ENCODE data around the gene ASF1A. TPM values are rescaled to one million over a fixed set of nuclear protein-coding genes. Genes with fewer than 3 reads are reported as not detected.
A peak's percentile ranks its signal among the peaks of the same experiment; 100 is the strongest.

ASF1A gene
- total and polyA plus RNA-seq, 7 experiments from 2014 or later, result 16.5 to 63.9 (median 48.5) TPM

DNA sequence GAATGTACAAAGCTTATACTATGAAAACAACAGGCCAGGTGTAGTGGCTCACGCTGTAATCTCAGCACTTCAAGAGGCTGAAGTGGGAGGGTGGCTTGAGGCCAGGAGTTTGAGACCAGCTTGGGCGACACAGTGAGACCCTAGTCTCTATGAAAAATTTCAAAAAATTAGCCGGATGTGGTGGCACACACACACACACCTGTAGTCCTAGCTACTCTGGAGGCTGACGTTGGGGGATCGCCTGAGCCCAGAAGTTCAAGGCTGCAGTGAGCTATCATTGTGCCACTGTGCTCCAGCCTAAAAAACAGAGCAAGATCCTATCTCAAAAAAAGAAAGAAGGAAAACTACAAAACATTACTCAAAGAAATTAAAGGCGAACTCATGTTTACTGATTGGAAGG lies 7.3 kb upstream of the ASF1A start:
- peak overlapping the region in 7 of 9 donors; percentile 16 to 99 (median 75) for H3K27ac Mint-ChIP-seq
- H3K27me3 Mint-ChIP-seq, result no peaks in the 10 kb centered on the region
- H3K36me3 ChIP-seq (ENCODE audit: control insufficient read depth in 2 of 3, insufficient read depth in 3 of 3, low read length in 3 of 3), result no peaks in the 10 kb centered on the region
- H3K4me3 Mint-ChIP-seq, result peak overlapping the region in 3 of 10 donors; percentile 15 to 55 (median 51)
- intact Hi-C loops (cut with micrococcal nuclease), result no loop called here
- ChIA-PET CTCF (no interaction called here), POLR2A (interaction anchor here (0.9 kb wide), 1 partner anchor 22 kb away, joined by 4 read pairs; no protein-coding TSS in a partner anchor)
- no peak overlapping the region for H3K4me3 ChIP-seq (ENCODE audit: low read length)
- no peaks in the 10 kb centered on the region for H3K9me3 ChIP-seq (ENCODE audit: control insufficient read depth in 2 of 3, low read length in 3 of 3)
- ATAC-seq (no peak), DNase-seq (no peak)
- peaks cover 45 to 54% of the 10 kb centered on the region in 2 donors for H3K4me1 ChIP-seq (ENCODE audit: control insufficient read depth in 2 of 2, insufficient read depth in 2 of 2, low read length in 2 of 2)
- peaks cover 41 to 97% (median 93%) of the 10 kb centered on the region in 7 donors for H3K4me1 Mint-ChIP-seq
- H3K9me3 Mint-ChIP-seq, result peaks cover 0 to 10% (median 0%) of the 10 kb centered on the region in 11 donors
- no peak overlapping the region for H3K27ac ChIP-seq (ENCODE audit: low read depth, low read length)
- H3K27me3 ChIP-seq (ENCODE audit: control insufficient read depth in 2 of 2, insufficient read depth in 2 of 2, low read length in 2 of 2), result no peaks in the 10 kb centered on the region
- H3K36me3 Mint-ChIP-seq, result peaks cover 0 to 29% (median 18%) of the 10 kb centered on the region in 5 donors

DNA sequence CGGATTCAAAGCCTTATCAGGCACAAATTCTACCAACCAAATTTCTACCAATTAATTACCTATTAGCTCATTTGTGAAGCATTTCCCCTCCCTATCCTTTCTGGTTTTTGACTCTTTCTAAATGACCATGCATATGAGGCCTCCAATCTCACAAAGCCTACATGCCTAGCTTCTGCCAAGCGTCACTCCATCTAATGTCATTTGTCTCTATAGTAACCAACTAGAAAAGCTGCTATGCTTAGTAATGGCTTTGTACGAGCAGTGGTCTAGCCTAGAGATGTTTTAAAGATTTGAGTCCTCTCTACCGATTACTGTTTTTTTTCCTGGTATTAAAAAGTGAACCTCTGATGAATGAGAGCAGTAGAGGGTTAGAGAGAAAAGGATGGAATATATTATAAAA lies 4.8 kb upstream of the ASF1A start:
- no peak overlapping the region for H3K27ac ChIP-seq (ENCODE audit: low read depth, low read length)
- peak overlapping the region in 1 of 10 donors; percentile 30 for H3K4me3 Mint-ChIP-seq
- no peaks in the 10 kb centered on the region for H3K27me3 ChIP-seq (ENCODE audit: control insufficient read depth in 2 of 2, insufficient read depth in 2 of 2, low read length in 2 of 2)
- ChIA-PET POLR2A (interaction anchor here (1.1 to 1.8 kb wide), 3 partner anchors 24 to 323 kb away, joined by 4 to 7 read pairs (median 4); no protein-coding TSS in a partner anchor), CTCF (interaction anchor here (0.7 to 1.1 kb wide), 2 partner anchors 37 to 179 kb away, joined by 3 read pairs; no protein-coding TSS in a partner anchor)
- H3K27ac Mint-ChIP-seq, result peak overlapping the region in 8 of 9 donors; percentile 66 to 99 (median 78)
- H3K36me3 Mint-ChIP-seq, result peaks cover 0 to 22% (median 14%) of the 10 kb centered on the region in 5 donors
- intact Hi-C loops (cut with micrococcal nuclease), result no loop called here
- H3K9me3 ChIP-seq (ENCODE audit: control insufficient read depth in 2 of 3, low read length in 3 of 3), result no peaks in the 10 kb centered on the region
- DNase-seq (no peak), ATAC-seq (no peak)
- H3K4me1 ChIP-seq (ENCODE audit: control insufficient read depth in 2 of 2, insufficient read depth in 2 of 2, low read length in 2 of 2), result peaks cover 47 to 55% of the 10 kb centered on the region in 2 donors
- peaks cover 0 to 2% (median 0%) of the 10 kb centered on the region in 3 experiments for H3K36me3 ChIP-seq (ENCODE audit: control insufficient read depth in 2 of 3, insufficient read depth in 3 of 3, low read length in 3 of 3)
- H3K9me3 Mint-ChIP-seq, result peaks cover 0 to 9% (median 0%) of the 10 kb centered on the region in 11 donors
- peaks cover 39 to 88% (median 84%) of the 10 kb centered on the region in 7 donors for H3K4me1 Mint-ChIP-seq
- peaks cover 0 to 2% (median 0%) of the 10 kb centered on the region in 5 donors for H3K27me3 Mint-ChIP-seq
- no peak overlapping the region for H3K4me3 ChIP-seq (ENCODE audit: low read length)

DNA sequence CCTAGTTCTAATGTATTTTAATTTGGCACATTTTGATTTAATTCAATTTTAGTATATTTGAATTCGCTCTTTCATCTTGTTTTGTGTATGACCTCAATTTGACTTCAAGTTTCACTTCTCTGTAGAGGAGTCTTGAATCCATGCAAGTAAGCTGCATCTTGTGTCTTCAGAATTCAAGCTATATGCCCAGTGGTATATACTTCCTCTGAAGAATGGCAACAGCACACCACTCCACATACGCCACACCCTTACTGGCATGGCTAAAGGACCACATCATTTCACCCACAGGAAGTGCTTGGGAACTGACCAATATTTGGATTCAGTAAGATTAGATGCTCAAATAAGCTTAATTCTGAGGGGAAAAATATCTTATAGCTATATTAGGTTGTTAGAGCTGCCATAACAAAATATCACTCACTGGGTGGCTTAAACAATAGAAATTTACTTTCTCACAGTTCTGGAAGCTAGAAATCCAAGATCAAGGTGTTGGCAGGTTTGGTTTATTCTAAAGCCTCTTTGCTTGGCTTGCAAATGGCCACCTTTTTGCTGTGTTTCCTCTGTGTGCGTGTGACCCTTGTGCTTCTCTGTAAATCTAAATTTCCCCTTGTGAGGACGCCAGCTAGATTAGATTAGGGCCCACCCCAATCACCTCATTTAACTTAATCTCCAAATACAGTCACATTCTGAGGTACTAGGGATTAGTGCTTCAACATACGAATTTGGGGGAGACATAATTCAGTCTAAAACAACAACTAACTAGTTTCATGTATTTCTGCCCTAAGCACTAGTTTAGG lies 2.8 kb upstream of the ASF1A start:
- H3K4me3 ChIP-seq (ENCODE audit: low read length), result peak overlapping the region; percentile 54
- intact Hi-C loops (cut with micrococcal nuclease), result loop anchor here (1.0 to 10.0 kb wide), 6 partner anchors 10 to 1409 kb away; partner anchors contain the start of gene DCBLD1 (in 1 of the 2)
- H3K27ac Mint-ChIP-seq, result peak overlapping the region; percentile 96 to 99 (median 99)

DNA sequence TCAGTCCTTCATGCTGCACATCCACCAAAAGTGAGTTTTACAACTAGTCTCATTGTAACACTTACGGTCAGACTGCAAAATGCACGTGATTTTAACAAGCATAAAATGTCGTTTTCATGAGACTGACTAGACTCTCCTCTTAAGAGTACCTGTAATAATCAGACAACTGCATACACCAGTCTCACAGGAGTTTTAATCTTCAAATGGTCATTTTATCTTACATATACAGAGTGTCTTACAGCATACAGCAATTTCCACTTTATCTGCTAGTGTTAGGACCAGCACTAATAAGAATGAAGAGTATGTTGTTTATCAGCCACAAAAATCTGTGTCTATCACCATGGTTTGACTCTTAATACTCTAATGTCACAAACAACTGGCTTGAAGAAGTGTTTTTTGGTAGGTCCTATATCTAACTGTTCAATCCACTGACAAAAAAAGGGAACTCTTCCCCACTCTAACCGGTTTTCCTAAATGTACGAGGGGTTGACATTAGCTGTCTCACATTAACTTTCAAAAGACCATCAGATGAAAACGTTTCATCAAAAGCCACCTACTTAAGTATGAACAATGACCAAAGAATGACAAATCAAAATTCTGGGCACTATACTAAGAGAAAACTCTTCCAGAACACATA lies 1.5 kb upstream of the ASF1A start:
- ATAC-seq (no peak), DNase-seq (peak in 3 of 9 donors; percentile 19 to 23 (median 23))
- POLR2A ChIA-PET, result interaction anchor here (0.7 to 7.9 kb wide), 20 partner anchors 10 to 335 kb away, joined by 3 to 55 read pairs (median 10); partner anchors contain the start of gene MCM9
- peaks cover 45 to 61% of the 10 kb centered on the region in 2 donors for H3K4me1 ChIP-seq (ENCODE audit: control insufficient read depth in 2 of 2, insufficient read depth in 2 of 2, low read length in 2 of 2)
- CTCF ChIA-PET, result interaction anchor here (1.4 to 2.0 kb wide), 4 partner anchors 9 to 234 kb away, joined by 4 to 6 read pairs (median 6); no protein-coding TSS in a partner anchor
- peak overlapping the region; percentile 54 for H3K4me3 ChIP-seq (ENCODE audit: low read length)
- peaks cover 0 to 10% (median 0%) of the 10 kb centered on the region in 3 experiments for H3K36me3 ChIP-seq (ENCODE audit: control insufficient read depth in 2 of 3, insufficient read depth in 3 of 3, low read length in 3 of 3)
- H3K27me3 ChIP-seq (ENCODE audit: control insufficient read depth in 2 of 2, insufficient read depth in 2 of 2, low read length in 2 of 2), result no peaks in the 10 kb centered on the region
- Mint-ChIP-seq H3K36me3 (peaks cover 0 to 15% (median 6%) of the 10 kb centered on the region in 5 donors), H3K27ac (peak overlapping the region; percentile 96 to 99 (median 99)), H3K4me1 (peaks cover 36 to 72% (median 68%) of the 10 kb centered on the region in 7 donors), H3K27me3 (peaks cover 0 to 2% (median 0%) of the 10 kb centered on the region in 5 donors), H3K9me3 (peaks cover 0 to 5% (median 0%) of the 10 kb centered on the region in 11 donors), H3K4me3 (peak overlapping the region; percentile 88 to 97 (median 94))
- intact Hi-C loops (cut with micrococcal nuclease), result loop anchor here (2.0 to 10.0 kb wide), 7 partner anchors 48 to 1410 kb away; partner anchors contain the start of gene DCBLD1 (in 1 of the 2)
- H3K27ac ChIP-seq (ENCODE audit: low read depth, low read length), result peak overlapping the region; percentile 91
- H3K9me3 ChIP-seq (ENCODE audit: control insufficient read depth in 2 of 3, low read length in 3 of 3), result no peaks in the 10 kb centered on the region

More for the DNA sequence above, 2.8 kb upstream of the ASF1A start:
- H3K4me1 Mint-ChIP-seq, result peaks cover 35 to 79% (median 73%) of the 10 kb centered on the region in 7 donors
- Histone ChIP-seq H3K9me3 (ENCODE audit: control insufficient read depth in 2 of 3, low read length in 3 of 3) (no peaks in the 10 kb centered on the region), H3K27ac (ENCODE audit: low read depth, low read length) (peak overlapping the region; percentile 91), H3K4me1 (ENCODE audit: control insufficient read depth in 2 of 2, insufficient read depth in 2 of 2, low read length in 2 of 2) (peaks cover 43 to 59% of the 10 kb centered on the region in 2 donors), H3K36me3 (ENCODE audit: control insufficient read depth in 2 of 3, insufficient read depth in 3 of 3, low read length in 3 of 3) (peaks cover 0 to 10% (median 0%) of the 10 kb centered on the region in 3 experiments), H3K27me3 (ENCODE audit: control insufficient read depth in 2 of 2, insufficient read depth in 2 of 2, low read length in 2 of 2) (no peaks in the 10 kb centered on the region)
- peak in 1 of 9 donors; percentile 18 for DNase-seq
- peaks cover 0 to 19% (median 10%) of the 10 kb centered on the region in 5 donors for H3K36me3 Mint-ChIP-seq
- ChIA-PET CTCF (interaction anchor here (0.6 to 2.0 kb wide), 5 partner anchors 8 to 326 kb away, joined by 3 to 6 read pairs (median 3); no protein-coding TSS in a partner anchor), POLR2A (interaction anchor here (0.5 to 7.9 kb wide), 13 partner anchors 8 to 337 kb away, joined by 3 to 55 read pairs (median 8); partner anchors contain the start of gene MCM9)
- ATAC-seq, result no peak
- H3K4me3 Mint-ChIP-seq, result peak overlapping the region; percentile 88 to 97 (median 94)
- H3K27me3 Mint-ChIP-seq, result peaks cover 0 to 2% (median 0%) of the 10 kb centered on the region in 5 donors
- peaks cover 0 to 5% (median 0%) of the 10 kb centered on the region in 11 donors for H3K9me3 Mint-ChIP-seq

GRCh38 chr6:118893064-118893806 lies 717 bp upstream of the ASF1A start:
- Mint-ChIP-seq H3K9me3 (peaks cover 0 to 5% (median 0%) of the 10 kb centered on the region in 11 donors), H3K36me3 (peaks cover 0 to 16% (median 6%) of the 10 kb centered on the region in 5 donors), H3K27me3 (peaks cover 0 to 2% (median 0%) of the 10 kb centered on the region in 5 donors), H3K4me1 (peaks cover 38 to 76% (median 70%) of the 10 kb centered on the region in 7 donors), H3K27ac (peak overlapping the region; percentile 96 to 99 (median 99)), H3K4me3 (peak overlapping the region; percentile 88 to 97 (median 94))
- Histone ChIP-seq H3K4me1 (ENCODE audit: control insufficient read depth in 2 of 2, insufficient read depth in 2 of 2, low read length in 2 of 2) (peaks cover 46 to 56% of the 10 kb centered on the region in 2 donors), H3K27ac (ENCODE audit: low read depth, low read length) (peak overlapping the region; percentile 91), H3K36me3 (ENCODE audit: control insufficient read depth in 2 of 3, insufficient read depth in 3 of 3, low read length in 3 of 3) (peaks cover 0 to 10% (median 0%) of the 10 kb centered on the region in 3 experiments), H3K9me3 (ENCODE audit: control insufficient read depth in 2 of 3, low read length in 3 of 3) (no peaks in the 10 kb centered on the region), H3K4me3 (ENCODE audit: low read length) (peak overlapping the region; percentile 54), H3K27me3 (ENCODE audit: control insufficient read depth in 2 of 2, insufficient read depth in 2 of 2, low read length in 2 of 2) (no peaks in the 10 kb centered on the region)
- CTCF ChIA-PET, result interaction anchor here (0.6 to 1.5 kb wide), 7 partner anchors 8 to 235 kb away, joined by 3 to 6 read pairs (median 4); no protein-coding TSS in a partner anchor
- ATAC-seq, result peak; percentile 59
- POLR2A ChIA-PET, result interaction anchor here (0.6 to 7.9 kb wide), 36 partner anchors 11 to 454 kb away, joined by 3 to 55 read pairs (median 4); partner anchors contain the start of gene MCM9
- intact Hi-C loops (cut with micrococcal nuclease), result loop anchor here (1.0 to 10.0 kb wide), 9 partner anchors 48 to 1411 kb away; partner anchors contain the start of gene DCBLD1 (in 1 of the 2)
- peak in 4 of 9 donors; percentile 74 to 89 (median 80) for DNase-seq

Data from naive thymus-derived CD4-positive, alpha-beta T cell (primary cell).